Measurements from ENCODE around the gene ADGRL3.

DNA sequence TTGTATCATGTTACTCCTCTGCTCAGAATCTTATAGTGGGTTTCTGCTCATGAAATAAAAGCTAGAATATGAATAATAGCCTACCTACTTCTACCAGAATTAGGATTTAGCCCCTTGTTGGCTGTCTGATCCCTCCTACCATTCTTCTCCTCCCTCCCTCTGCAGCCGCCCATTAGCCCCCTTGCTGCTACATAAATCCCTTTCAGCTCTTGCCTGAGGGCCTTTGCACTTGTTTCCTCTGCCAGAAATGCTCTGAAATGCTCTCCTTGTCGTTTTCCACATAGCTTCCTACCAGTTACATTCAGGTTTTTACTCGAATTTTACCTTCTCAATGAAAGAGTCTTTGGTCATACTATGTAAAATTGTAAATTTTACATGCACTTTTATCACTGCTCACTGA, 159.2 kb downstream of the ADGRL3 start:
- TF ChIP-seq, protein P1, sequence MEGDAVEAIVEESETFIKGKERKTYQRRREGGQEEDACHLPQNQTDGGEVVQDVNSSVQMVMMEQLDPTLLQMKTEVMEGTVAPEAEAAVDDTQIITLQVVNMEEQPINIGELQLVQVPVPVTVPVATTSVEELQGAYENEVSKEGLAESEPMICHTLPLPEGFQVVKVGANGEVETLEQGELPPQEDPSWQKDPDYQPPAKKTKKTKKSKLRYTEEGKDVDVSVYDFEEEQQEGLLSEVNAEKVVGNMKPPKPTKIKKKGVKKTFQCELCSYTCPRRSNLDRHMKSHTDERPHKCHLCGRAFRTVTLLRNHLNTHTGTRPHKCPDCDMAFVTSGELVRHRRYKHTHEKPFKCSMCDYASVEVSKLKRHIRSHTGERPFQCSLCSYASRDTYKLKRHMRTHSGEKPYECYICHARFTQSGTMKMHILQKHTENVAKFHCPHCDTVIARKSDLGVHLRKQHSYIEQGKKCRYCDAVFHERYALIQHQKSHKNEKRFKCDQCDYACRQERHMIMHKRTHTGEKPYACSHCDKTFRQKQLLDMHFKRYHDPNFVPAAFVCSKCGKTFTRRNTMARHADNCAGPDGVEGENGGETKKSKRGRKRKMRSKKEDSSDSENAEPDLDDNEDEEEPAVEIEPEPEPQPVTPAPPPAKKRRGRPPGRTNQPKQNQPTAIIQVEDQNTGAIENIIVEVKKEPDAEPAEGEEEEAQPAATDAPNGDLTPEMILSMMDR (IDR thresholded peaks at IDR 0.05; ENCODE audit: insufficient read depth, low read depth, low read length) = no peak
- TF ChIP-seq EZH2 (IDR thresholded peaks at IDR 0.05; ENCODE audit: insufficient read depth, low read length) = no peak
